GM12874 (cell line): ENCODE results near the gene ZNF532.

ENCODE experiments used
- TF ChIP-seq, protein P1 (sequence below): IDR thresholded peaks from 2 replicates; pipeline ENCODE4 v1.5.1; 2011; ENCODE audit warnings: low read depth, mild to moderate bottlenecking, control low read depth, low read length, moderate library complexity; ENCODE audit not compliant: insufficient read depth

The ZNF532 gene

GRCh38 chr18:58977801-58978200 lies 113.1 kb downstream of the ZNF532 start:
- TF ChIP-seq, protein P1, sequence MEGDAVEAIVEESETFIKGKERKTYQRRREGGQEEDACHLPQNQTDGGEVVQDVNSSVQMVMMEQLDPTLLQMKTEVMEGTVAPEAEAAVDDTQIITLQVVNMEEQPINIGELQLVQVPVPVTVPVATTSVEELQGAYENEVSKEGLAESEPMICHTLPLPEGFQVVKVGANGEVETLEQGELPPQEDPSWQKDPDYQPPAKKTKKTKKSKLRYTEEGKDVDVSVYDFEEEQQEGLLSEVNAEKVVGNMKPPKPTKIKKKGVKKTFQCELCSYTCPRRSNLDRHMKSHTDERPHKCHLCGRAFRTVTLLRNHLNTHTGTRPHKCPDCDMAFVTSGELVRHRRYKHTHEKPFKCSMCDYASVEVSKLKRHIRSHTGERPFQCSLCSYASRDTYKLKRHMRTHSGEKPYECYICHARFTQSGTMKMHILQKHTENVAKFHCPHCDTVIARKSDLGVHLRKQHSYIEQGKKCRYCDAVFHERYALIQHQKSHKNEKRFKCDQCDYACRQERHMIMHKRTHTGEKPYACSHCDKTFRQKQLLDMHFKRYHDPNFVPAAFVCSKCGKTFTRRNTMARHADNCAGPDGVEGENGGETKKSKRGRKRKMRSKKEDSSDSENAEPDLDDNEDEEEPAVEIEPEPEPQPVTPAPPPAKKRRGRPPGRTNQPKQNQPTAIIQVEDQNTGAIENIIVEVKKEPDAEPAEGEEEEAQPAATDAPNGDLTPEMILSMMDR, result no peak

DNA sequence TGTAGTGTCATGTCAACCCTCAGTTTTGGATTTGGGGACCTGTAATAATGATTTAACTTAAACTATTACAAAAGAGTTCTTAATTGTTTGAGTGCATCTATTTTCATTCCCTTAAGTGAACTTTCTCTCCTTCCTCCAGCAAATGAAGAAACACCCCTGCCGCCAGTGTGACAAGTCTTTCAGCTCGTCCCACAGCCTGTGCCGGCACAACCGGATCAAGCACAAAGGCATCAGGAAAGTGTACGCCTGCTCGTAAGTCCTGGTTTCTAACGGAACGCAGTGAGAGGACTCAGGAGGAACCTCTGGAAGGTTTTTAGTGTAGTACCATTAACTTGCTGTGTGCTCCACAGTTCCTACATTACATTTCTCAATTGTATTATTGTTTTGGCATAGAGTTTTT lies 114.2 kb downstream of the ZNF532 start:
- TF ChIP-seq, protein P1, result no peak

DNA sequence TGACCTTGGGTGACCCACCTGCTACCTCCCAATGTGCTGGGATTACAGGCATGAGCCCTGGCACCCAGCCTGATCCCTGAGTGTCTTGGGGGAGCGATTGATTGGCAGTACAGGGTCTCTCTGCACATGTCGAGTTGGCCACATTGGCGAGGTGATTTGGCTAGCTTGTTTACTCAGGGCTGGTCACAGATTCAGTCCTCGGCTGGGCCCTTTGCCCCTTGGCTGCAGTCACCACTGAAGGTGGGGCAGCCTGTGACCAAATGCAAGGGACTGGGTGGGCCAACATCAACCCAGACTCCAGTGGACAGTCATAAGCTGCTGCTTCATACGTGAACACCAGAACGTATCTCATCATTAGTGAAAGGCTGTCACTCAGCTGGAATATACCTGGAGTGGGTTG lies 114.9 kb downstream of the ZNF532 start:
- TF ChIP-seq, protein P1, result no peak

DNA sequence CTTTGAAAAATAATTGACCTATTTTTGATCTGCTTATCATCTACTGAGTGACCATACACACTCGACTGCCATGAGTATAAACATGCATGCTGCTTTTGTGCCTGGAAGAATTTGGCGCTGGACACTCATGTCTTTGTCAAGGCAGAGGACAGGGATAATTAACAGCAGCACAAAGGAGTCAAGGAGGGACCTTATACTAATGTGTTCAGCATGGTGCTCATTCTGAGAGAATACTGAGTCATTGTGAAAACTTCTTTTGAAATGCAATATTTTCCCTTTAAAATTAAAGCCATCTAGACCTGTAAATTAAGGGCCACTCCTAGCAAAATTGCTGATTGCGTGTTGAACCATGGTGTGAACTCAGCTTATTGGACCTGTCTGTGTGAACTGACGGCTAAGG lies 116.3 kb downstream of the ZNF532 start:
- TF ChIP-seq, protein P1, result no peak

- TF ChIP-seq, protein P1, result no peak
Observed at GRCh38 chr18:58983260-58984155, 118.8 kb downstream of the ZNF532 start.

DNA sequence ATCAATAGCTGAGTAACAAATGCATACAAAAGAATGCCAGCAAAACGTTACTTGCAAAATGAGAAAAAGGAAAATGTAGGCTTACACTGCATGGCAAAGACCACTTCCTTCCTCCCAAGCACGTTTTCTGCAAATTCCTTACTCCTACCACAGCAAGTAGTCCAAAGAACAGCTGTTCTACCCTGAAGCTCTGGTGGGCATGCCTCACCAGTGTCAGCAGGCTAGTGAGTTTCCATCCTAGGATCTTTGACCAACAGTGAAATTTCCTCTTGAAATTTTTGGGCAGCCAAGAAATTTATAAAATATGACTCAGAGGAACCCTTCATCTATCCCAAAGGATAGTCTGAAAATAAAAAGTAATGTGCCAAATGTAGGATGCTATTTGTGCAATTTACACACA lies 123.9 kb downstream of the ZNF532 start:
- TF ChIP-seq, protein P1, result no peak

DNA sequence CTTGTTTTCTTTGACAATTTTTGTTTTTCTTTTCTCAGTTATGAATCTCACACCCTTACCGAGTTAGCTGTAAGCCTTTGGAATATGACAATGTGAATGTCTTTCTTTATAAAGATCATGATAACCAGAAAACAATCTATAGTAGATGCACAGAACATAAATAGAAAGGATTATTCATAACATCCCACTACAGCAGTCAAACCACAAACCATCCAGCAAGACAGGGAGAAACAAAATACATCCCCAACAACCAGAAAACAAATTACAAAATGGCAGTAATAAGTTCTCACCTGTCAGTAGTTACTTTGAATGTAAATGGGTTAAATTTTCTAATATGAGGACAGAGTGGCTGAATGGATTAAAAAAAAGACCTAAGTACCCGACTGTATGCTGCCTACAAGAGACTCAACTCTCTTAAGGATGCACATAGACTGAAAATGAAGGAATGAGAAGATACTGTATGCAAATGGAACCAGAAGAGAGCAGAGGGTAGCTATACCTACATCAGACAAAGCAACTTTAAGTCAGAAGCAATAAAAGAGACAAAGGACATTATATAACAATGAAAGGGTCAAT lies 124.6 kb downstream of the ZNF532 start:
- TF ChIP-seq, protein P1, result no peak
